A549 (cell line): Measurements from ENCODE around the gene CLIP2. TPM values are rescaled to one million over a fixed set of nuclear protein-coding genes. Genes with fewer than 3 reads are reported as not detected.
A peak's percentile ranks its signal among the peaks of the same experiment; 100 is the strongest.

Source experiments
- ATAC-seq, 2 experiments: fragments of 200-7000 bp in 1 of 2; fragments of >200 bp in 1 of 2; cut with Nextera tagmentation in 1 of 2; cut with Tn5 transposase in 1 of 2; 3 replicates each; pipeline versions ENCODE4 v1.8.0 to v1.9.1; 2018 to 2020; ENCODE audit warnings: mild to moderate bottlenecking in 1 of 2, moderate library complexity in 1 of 2
- CTCF ChIA-PET: fragments of 300-600 bp; sonication (Branson Sonifier 250); formaldehyde crosslinking; extraction: SDS; loops from one replicate; lab custom pipeline; 2021; ENCODE audit warnings: antibody characterized with exemption, inconsistent platforms; lab: Yijun Ruan, JAX
- POLR2A ChIA-PET: fragments of 350-600 bp; formaldehyde crosslinking; extraction: SDS; loops from one replicate; lab custom pipeline; 2021; ENCODE audit warnings: antibody characterized with exemption, inconsistent platforms; lab: Yijun Ruan, JAX
- DNase-seq, 2 experiments: peaks; one replicate each; pipeline versions ENCODE4 v3.0.0 to v3.0.0-alpha.2; 2011 to 2016; ENCODE audit warnings: low read depth in 1 of 2, low spot score in 1 of 2
- FAIRE-seq: peaks from 2 replicates; lab custom pipeline; 2011; peaks lifted over from hg19 to GRCh38; lab: Jason Lieb, UNC
- H3K27ac ChIP-seq, 2 experiments: fragments of >200 bp; sonication (Bioruptor Twin); formaldehyde crosslinking; 3 replicates each; pipeline ENCODE4 v1.5.1; 2016 to 2017
- H3K4me1 ChIP-seq: fragments of >200 bp; sonication (Bioruptor Twin); formaldehyde crosslinking; 3 replicates; pipeline ENCODE4 v1.6.1; 2016
- H3K4me2 ChIP-seq: fragments of >200 bp; sonication (Bioruptor Twin); formaldehyde crosslinking; 3 replicates; pipeline ENCODE4 v1.6.1; 2016
- H3K4me3 ChIP-seq: fragments of >200 bp; sonication (Bioruptor Twin); formaldehyde crosslinking; 3 replicates; pipeline ENCODE4 v1.5.1; 2016
- H3K9me3 ChIP-seq: fragments of >200 bp; sonication (Bioruptor Twin); formaldehyde crosslinking; 3 replicates; pipeline ENCODE4 v1.6.1; 2016
- BHLHE40 ChIP-seq: IDR thresholded peaks from 2 replicates; pipeline ENCODE4 v1.6.1; 2012; ENCODE audit warnings: low read depth, low read length, inconsistent platforms
- CEBPB ChIP-seq, 2 experiments: fragments of >200 bp in 1 of 2; sonication (Bioruptor Twin) in 1 of 2; formaldehyde crosslinking in 1 of 2; IDR thresholded peaks; 2 replicates each; pipeline ENCODE4 v1.6.1; 2012 to 2016
- CHD2 ChIP-seq: fragments of 150-350 bp; IDR thresholded peaks from 2 replicates; pipeline ENCODE4 v1.6.1; 2014; ENCODE audit warnings: low read length; ENCODE audit not compliant: partially characterized antibody
- EHF ChIP-seq: fragments of 250-450 bp; sonication (Bioruptor Pico); IDR thresholded peaks from 2 replicates; pipeline ENCODE4 v1.5.0; 2020; ENCODE audit warnings: mild to moderate bottlenecking
- FOSL2 ChIP-seq, 2 experiments: fragments of 450-650 bp in 1 of 2; fragments of >200 bp in 1 of 2; sonication (Bioruptor Twin) in 1 of 2; formaldehyde crosslinking; IDR thresholded peaks; 2 replicates each; pipeline versions ENCODE4 v1.5.0 to v1.6.1; 2016 to 2020; ENCODE audit warnings: mild to moderate bottlenecking in 1 of 2, moderate library complexity in 1 of 2
- FOXS1 ChIP-seq: fragments of 250-450 bp; sonication (Bioruptor Pico); IDR thresholded peaks from 2 replicates; pipeline ENCODE4 v1.5.0; 2020; ENCODE audit warnings: mild to moderate bottlenecking, moderate library complexity
- GATA3 ChIP-seq: IDR thresholded peaks from 2 replicates; pipeline ENCODE4 v1.6.1; 2012; ENCODE audit warnings: borderline replicate concordance
- HOXB5 ChIP-seq: fragments of 250-450 bp; sonication (Bioruptor Pico); IDR thresholded peaks from 2 replicates; pipeline ENCODE4 v1.5.0; 2020; ENCODE audit warnings: mild to moderate bottlenecking, moderate library complexity
- JUNB ChIP-seq: fragments of >200 bp; sonication (Bioruptor Twin); formaldehyde crosslinking; IDR thresholded peaks from 2 replicates; pipeline ENCODE4 v1.6.1; 2016
- MYC ChIP-seq: IDR thresholded peaks from 2 replicates; pipeline ENCODE4 v1.6.1; 2012; ENCODE audit warnings: mild to moderate bottlenecking, inconsistent platforms, low read length, improper control_type of control experiment, borderline replicate concordance
- NFE2L2 ChIP-seq: fragments of 150-350 bp; conservative IDR thresholded peaks from 2 replicates; pipeline ENCODE4 v1.6.1; 2014; ENCODE audit warnings: low read length
- NR3C1 ChIP-seq: fragments of >200 bp; sonication (Bioruptor Twin); formaldehyde crosslinking; IDR thresholded peaks from 3 replicates; pipeline ENCODE4 v1.6.1; 2017
- RCOR1 ChIP-seq: fragments of 150-350 bp; IDR thresholded peaks from 2 replicates; pipeline ENCODE4 v1.6.1; 2014; ENCODE audit warnings: antibody characterized with exemption, low read length, low read depth
- RNF2 ChIP-seq: fragments of 200-600 bp; sonication (generic); IDR thresholded peaks from 2 replicates; pipeline ENCODE4 v1.6.1; 2016; ENCODE audit warnings: low read depth, mild to moderate bottlenecking, antibody characterized with exemption, moderate library complexity, borderline replicate concordance
- TP53 ChIP-seq: fragments of 250-450 bp; sonication (Bioruptor Pico); IDR thresholded peaks from 2 replicates; pipeline ENCODE4 v1.5.0; 2021; ENCODE audit warnings: mild to moderate bottlenecking, moderate library complexity
- ZFP36 ChIP-seq: fragments of 450-650 bp; IDR thresholded peaks from 2 replicates; pipeline ENCODE4 v1.6.1; 2014; ENCODE audit warnings: borderline replicate concordance; ENCODE audit not compliant: partially characterized antibody
- WGBS: methylation state at CpG from one replicate; pipeline ENCODE4 v1.1.6; 2017; ENCODE audit errors: missing lambda C conversion rate; 5-methylcytosine and 5-hydroxymethylcytosine counted together
- polyA plus RNA-seq, 4 experiments: library from polyadenylated mRNA; depleted of rRNA in 3 of 4; stranded (reverse); fragments of >200 nt; fragmentation: RNase III in 1 of 4; extraction: RNeasy Plus Mini Kit Qiagen cat#74134 plus additional on column Dnase treatment in 1 of 4; gene quantifications; 2 replicates in 3 of 4; 3 replicates in 1 of 4; pipeline ENCODE4 v1.2.3, GENCODE V29; 2011 to 2017
- TF ChIP-seq, protein P1 (sequence below): fragments of 250-450 bp; sonication (Bioruptor Pico); IDR thresholded peaks from 2 replicates; pipeline ENCODE4 v1.5.0; 2020; ENCODE audit warnings: low read depth, mild to moderate bottlenecking, moderate library complexity
- TF ChIP-seq, protein P2 (sequence below): fragments of >200 bp; sonication (Bioruptor Twin); formaldehyde crosslinking; IDR thresholded peaks from 2 replicates; pipeline ENCODE4 v1.6.1; 2016

Gene CLIP2
- polyA plus RNA-seq, 2 of the 4 experiments (the other 2 are of a cell fraction): 3.7 to 17.0 TPM

DNA sequence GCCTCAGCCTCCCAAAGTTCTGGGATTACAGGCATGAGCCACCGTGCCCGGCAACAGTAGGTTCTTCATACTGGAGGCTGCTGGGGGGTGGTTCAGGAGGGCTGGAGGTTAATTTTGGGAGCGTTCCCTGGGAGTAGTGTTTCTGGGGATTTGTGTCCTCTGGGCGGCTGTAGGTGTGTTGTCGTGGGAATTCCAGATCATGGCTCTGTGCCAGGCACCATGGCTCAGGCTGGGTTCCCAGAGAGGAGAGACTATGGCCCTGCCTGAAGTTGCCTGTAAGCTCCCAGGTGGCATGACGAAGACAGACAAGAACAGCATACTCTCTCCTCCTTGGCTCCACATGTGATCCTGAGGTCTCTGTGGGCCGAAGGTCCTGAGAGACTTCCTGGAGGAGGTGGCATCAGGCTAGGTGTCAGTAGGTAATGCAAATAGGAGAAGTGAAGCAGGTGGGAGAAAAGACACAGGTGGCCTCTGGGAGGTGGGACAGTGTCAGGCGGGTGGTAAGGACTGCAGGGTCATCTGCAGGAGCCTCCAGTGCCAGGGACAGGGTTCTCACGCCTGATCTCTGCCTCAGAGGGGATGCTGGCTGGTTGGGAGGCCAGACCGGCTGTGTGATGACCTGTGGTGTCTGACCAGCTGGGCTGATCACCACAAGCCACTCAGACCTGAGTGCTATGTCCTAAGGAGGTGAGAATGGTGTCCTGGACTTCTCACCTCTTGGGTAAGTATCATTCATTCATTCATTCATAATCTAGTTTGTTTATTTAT lies 18.7 kb downstream of the CLIP2 start:
- H3K9me3 ChIP-seq: no peaks in the 10 kb centered on the region
- ChIA-PET CTCF (interaction anchor here (1.1 to 2.3 kb wide), 5 partner anchors 13 to 94 kb away, joined by 3 to 10 read pairs (median 3); no protein-coding TSS in a partner anchor), POLR2A (no interaction called here)
- TF ChIP-seq CEBPB (IDR thresholded peaks at IDR 0.05): no peak
- no peak for TF ChIP-seq HOXB5 (CRISPR knock-in tag)
- TF ChIP-seq, protein P1, sequence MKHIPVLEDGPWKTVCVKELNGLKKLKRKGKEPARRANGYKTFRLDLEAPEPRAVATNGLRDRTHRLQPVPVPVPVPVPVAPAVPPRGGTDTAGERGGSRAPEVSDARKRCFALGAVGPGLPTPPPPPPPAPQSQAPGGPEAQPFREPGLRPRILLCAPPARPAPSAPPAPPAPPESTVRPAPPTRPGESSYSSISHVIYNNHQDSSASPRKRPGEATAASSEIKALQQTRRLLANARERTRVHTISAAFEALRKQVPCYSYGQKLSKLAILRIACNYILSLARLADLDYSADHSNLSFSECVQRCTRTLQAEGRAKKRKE (CRISPR knock-in tag): no peak
- TF ChIP-seq EHF (CRISPR knock-in tag): no peak
- TF ChIP-seq RNF2: no peak
- no peak for TF ChIP-seq BHLHE40
- TF ChIP-seq, protein P2, sequence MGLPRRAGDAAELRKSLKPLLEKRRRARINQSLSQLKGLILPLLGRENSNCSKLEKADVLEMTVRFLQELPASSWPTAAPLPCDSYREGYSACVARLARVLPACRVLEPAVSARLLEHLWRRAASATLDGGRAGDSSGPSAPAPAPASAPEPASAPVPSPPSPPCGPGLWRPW: no peak
- peak; percentile 65 for TF ChIP-seq ZFP36
- no peak for TF ChIP-seq RCOR1
- H3K4me3 ChIP-seq: no peak overlapping the region
- 0 out of 6 replicates have a peak overlapping the region, but pooled peaks of 1 of the 2 experiments have one; percentile 4 for H3K27ac ChIP-seq
- H3K4me2 ChIP-seq: no peak overlapping the region
- FAIRE-seq: no peak
- DNase-seq: no peak
- 0 out of 6 replicates have a peak, but pooled peaks have one; percentile 11 to 23 for ATAC-seq
- H3K4me1 ChIP-seq: peaks cover 35% of the 10 kb centered on the region
- WGBS: 80% methylated on average over 10 of the region's 10 CpGs

DNA sequence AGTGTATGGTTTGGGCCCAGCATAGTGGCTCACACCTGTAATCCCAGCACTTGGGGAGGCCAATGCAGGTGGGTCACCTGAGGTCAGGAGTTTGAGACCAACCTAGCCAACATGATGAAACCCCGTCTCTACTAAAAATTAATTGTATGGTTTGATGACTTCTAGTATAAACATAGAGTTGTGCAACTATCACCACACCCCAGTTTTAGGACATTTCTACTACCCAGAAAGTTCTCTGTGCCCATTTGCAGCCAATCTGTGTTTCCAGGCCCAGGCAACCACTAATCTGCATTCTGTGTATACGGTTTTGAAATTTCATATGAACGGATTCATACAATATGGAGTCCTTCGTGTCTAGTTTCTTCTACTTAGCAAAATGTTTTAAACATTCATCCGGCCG lies 20.0 kb downstream of the CLIP2 start:
- CTCF ChIA-PET: interaction anchor here (1.4 kb wide), 1 partner anchor 92 kb away, joined by 3 read pairs; no protein-coding TSS in a partner anchor
- Histone ChIP-seq H3K27ac (no peak overlapping the region; a peak in 1 of 6 replicates), H3K4me3 (no peak overlapping the region), H3K9me3 (no peaks in the 10 kb centered on the region), H3K4me1 (peaks cover 32% of the 10 kb centered on the region), H3K4me2 (no peak overlapping the region)
- DNase-seq (no peak), FAIRE-seq (no peak), ATAC-seq (no peak)
- TF ChIP-seq CHD2: no peak
- TF ChIP-seq MYC: no peak
- TF ChIP-seq NFE2L2: no peak
- TF ChIP-seq HOXB5 (CRISPR knock-in tag): no peak
- TF ChIP-seq TP53 (CRISPR knock-in tag): no peak
- no peak for TF ChIP-seq NR3C1
- no peak for TF ChIP-seq JUNB
- TF ChIP-seq CEBPB (IDR thresholded peaks at IDR 0.05): peak in 1 of 2 experiments; percentile 36; a peak in 1 of 4 replicates
- WGBS: 96% methylated on average over 6 of the region's 6 CpGs
- POLR2A ChIA-PET: no interaction called here

DNA sequence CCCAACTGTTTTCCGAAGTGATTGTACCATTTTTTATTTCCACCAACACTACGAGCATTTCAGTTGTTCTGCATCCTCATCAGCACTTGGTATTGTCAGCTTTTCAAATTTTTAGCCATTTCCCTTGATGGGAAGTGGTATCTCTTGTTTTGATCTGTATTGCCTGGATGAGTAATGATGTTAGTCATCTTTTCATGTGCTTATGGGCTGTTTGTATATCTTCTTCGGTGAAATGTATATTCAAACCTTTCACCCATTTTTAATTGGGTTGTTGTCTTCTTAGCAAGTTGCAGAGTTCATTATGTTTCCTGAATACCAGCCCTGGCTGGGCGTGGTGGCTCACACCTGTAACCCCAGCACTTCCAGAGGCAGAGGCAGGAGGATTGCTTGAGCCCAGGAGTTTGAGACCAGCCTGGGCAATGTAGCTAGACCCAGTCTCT lies 22.1 kb downstream of the CLIP2 start:
- FAIRE-seq (no peak), DNase-seq (no peak), ATAC-seq (no peak)
- CTCF ChIA-PET: interaction anchor here (0.7 to 1.6 kb wide), 2 partner anchors 84 to 105 kb away, joined by 3 read pairs; no protein-coding TSS in a partner anchor
- H3K27ac ChIP-seq: no peak overlapping the region
- no peak overlapping the region for H3K4me3 ChIP-seq
- TF ChIP-seq FOSL2 (IDR thresholded peaks at IDR 0.05) (no peak), FOSL2 (CRISPR knock-in tag; IDR thresholded peaks at IDR 0.05) (peak; percentile 73), GATA3 (peak; percentile 65; the same call in 1 of the 2 replicates), FOXS1 (CRISPR knock-in tag) (no peak), ZFP36 (peak; percentile 96)
- 69% methylated on average over 4 of the region's 4 CpGs for WGBS
- no peaks in the 10 kb centered on the region for H3K9me3 ChIP-seq
- H3K4me1 ChIP-seq: peaks cover 27% of the 10 kb centered on the region
- no peak overlapping the region for H3K4me2 ChIP-seq
- POLR2A ChIA-PET: no interaction called here
